HG03139 (cell line): ENCODE measurements around the gene PCGF3.
"Not testable (repeated sequence)": the region's sequence is repeated elsewhere in the genome, so short reads cannot be mapped to it uniquely, and the experiment has no call there.

ENCODE experiments used
- ATAC-seq: cut with Tn5 transposase; IDR thresholded peaks from one replicate; pipeline ENCODE4 v1.9.1; 2021; ENCODE audit not compliant: unreplicated experiment

The PCGF3 gene

DNA sequence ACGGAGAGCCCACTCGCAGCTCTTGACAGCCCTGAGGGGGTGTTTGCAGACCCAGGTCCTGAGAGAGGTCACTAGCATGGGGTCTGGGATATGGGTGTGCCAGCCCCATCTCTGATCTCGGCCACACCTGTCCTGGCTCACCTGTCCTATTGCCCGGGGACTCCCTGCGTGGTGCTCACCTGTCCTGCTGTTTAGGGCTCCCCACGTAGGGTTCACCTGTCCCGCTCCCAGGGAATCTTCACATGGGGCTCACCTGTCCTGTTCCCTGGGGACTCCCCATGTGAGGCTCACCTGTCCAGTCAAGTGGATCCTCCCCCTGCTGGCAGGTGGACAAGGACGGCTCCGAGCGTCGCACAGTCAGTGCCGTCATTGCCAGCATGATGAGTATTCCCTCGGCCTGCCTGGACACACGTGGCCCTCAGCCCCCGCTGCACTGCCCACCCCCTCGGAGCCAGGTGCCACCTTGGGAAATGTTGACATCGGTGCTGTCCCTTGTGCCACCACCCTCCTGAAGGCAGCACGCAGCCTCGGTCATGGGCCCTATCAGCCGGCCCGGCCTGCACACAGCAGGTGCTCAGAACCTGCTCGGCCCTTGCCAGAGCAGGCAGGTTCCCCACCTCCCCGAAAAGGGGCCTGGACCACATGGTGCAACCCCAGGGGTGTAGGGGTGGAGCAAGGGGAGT, 23.0 kb upstream of the PCGF3 start:
- ATAC-seq = no peak

DNA sequence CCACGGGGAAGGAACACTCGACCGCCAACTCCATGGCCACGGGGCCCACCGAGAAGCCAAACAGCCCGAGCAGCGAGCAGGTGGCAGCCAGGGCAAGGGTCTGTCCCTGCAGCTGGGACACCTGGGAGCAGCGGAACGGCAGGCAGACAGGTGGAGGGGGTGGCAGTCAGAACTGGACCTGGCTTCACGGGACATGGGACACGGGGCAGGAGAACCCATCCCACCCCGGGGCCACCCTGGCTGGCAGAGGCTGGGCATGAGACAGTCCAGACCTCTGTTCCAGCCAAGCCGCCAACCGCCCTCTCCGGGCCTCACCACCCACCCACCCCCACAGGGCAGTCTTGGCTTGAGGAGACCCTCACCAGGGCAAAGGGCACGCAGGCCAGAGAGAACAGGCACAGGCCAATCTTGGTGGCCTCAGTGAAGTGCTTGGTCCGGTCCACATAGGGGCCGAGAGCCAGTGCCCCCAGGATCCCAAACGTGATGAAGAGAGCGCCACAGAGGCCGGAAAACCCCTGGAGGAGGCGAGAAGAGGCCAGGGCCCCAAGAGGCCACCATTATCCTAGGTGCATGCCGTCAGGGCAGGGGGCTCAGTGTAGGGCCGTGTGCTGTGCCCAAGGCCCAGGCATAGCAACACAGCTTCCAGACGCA, 22.3 kb upstream of the PCGF3 start:
- no peak for ATAC-seq

DNA sequence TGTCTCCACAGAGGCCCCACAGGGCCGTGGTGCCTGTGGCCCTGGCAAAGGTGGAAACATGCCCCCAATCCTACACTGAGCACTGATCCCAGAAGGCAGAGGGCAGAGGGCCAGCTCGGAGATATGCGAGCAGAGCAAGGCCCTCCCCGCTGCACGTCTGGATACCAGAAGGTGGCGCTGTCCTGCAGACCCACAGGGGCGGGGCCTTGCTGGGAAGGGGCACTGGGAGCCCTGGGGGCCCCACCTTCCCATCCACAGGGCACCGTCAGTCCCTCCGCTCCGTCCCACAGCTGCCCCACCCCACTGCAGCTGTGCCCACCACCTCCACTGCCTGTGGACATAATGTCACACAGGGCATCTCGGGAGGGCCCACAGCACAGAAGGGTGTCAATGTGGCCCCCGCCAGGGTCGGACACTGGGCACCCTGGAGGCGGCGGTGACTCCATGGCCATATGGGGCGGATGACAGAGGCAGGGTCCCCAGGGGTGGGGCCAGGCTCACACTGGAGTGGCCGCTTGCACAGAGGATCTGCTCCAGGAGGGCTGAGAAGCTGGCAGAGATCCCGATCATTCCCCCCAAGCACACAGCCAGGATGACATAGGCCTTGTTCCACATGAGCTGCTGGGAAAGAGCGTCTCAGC, 21.5 kb upstream of the PCGF3 start:
- ATAC-seq = no peak

DNA sequence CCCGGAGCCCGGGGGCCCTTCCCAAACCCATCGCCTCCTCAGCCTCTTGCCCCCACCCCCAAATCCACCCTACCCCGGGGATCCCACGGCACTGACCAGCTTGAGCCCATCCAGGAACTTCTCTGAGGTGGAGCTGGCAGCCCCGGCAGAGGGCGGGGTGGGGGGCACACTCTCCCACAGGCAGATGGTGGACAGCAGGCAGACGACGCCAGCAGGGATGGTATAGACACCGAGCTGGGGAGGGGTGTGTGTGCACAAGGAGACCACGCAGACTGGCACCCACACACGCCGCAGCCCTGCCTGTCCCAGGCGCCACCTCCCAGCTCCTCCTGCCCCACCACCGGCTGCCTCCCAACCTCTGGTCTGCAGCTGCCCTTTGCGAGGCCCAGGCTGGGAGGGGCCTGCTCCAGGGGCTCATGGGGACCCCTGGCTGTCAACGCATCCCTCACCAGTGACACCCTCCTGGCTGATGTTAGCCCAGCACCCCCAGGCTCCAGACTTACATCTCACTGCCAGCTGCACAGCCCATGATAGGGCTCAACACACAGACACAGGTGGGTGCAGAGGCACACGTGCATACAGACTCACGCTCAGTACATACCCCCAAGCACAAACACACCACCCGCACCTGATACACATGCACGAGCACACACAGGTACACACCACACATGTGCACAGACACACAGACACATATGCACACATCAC, 20.9 kb upstream of the PCGF3 start:
- ATAC-seq = no peak

DNA sequence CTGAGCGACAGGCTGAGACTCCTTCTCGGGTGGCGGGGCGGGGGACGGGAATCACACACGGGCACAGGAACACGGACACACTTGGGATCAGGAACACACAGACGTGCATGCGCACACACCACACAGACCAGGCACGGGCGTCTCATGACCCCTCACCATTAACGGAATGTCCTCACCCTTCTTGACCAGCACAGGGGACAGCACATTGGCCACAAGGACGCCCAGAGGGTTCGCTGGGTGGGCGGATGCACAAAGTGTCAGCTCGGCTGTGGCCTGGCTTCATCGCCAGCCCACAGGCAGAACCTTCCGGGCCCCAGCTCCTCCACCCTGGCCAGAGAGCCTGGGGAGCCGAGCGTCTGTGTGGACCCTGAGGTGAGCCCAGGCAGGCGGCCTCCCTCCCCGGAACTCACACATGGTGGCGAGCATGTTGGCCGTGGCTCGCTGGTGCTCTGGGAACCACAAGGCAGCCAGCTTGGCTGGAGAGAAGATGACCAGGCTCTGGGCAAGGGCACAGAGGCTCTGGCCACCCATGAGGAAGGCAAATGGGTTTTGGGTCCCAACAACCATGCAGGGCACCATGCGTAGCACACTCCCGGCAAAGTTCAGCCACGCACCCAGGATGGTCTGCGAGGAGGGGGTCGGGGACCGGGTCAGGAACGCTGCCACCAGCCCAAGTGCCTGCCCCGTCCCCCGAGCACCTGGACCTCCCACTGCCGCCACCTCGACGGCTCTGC, 19.8 kb upstream of the PCGF3 start:
- no peak for ATAC-seq

DNA sequence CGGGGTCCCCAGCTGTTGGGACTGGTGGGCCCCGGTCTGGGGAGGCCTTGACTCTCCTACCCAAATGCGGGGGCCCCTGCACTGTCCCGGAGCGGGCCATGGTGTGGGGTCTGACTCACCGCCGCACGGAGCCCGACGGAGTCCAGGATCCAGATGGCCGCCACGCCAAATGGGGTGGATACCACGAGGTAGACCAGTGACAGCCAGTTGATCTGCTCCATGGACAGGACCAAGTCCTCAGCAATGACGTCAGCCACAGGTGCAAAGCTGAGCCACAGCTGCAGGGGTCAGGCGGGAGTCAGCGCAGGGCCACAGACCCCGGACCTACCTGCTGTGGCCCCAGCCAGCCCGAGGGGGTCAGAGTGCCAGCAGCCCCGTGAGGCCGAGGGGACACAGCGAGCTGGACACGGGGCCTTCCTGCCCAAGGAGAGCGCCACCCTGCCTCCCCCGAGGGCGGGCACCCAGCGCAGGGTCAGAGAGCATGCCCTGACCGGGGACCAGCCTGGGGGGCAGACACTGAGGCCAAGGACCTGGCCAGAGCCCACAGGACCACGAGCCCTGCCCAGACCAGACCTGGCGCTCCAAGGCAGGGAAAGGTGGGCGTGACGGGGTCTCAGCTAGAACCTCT, 19.1 kb upstream of the PCGF3 start:
- ATAC-seq = no peak

DNA sequence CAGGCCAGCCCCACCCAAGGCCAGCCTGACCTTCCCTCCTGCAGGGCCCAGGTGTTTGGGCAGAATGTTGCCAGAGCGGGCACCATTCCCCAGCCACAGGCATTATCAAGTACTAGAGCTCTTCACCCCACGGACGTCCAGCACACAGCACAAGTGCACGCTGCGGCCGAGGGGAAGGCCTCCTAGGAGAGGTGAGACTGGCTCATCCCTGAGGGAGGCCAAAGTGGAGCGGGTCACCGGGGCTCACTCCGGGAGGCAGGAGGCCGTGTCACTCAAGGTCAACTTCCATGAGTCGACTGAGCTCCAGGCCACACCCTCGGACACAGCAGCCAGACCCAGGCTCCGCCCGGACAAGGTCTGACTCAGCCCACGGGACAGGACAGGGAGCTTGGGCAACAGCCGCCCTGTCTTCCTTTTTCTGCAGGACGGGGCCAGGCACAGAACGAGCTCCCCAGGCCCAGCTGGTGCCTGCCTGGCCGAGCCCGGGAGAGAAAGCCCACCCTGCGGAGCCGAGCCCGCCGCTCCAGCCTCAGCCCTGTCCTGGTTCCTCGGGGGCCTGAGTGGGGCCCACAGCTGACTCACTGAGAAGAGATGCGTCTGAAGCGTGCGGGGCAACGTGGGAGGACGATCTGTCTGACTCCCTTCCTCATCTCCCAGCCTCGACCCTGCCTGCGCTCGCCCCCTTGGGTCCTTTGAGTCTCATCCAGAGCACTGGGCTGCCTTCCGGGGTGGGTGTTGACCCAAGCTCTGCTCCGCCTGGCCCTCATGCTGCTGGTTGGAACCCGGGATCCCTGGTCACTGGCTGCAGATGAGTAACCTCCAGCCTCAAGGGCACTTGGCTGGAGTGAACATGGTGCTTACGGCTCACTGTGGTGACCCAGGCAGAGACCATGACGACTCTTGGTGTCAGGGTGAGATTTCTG, 18.3 kb upstream of the PCGF3 start:
- no peak for ATAC-seq

DNA sequence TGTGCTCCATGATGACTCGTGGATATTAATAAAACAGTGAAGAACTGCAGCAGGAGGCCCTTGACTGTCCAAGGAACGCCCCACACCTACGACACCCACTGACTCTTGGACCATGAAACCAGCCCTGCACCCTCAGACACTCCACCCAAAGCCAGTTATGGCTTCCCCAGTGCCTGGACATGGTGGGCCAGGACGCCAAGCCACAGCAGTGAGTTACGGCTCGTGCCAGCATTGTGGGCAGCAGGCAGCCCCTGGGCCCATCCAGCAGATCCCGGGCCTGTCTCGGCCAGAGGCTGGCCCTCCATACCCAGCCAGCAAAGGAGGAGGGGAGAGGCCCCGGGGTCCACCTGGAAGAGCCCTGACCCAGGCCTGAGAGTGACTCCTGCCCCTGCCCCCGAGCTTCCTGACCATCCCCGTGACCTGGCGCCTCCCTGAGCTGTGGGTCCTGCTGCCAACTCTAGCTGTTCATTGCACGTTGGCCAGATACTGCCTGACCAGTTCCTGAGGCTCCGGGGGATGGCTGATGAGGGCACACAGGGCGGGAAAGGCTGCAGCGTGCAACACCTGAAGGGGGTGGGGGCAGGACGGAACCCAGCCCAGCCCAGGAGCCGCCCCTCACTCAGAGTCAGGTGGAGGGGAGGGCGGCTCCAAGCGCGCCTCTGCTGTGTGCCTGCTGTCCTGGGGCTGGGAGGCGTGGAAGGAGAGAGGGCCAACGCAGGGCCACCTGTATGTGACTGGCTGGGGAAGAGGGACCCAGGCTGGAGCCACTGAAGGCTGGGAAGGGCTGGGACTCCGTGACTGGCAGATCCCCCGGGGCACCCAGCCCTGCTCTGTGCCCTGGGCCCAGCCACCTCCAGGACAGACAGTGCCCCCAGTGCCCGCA, 17.4 kb upstream of the PCGF3 start:
- no peak for ATAC-seq

DNA sequence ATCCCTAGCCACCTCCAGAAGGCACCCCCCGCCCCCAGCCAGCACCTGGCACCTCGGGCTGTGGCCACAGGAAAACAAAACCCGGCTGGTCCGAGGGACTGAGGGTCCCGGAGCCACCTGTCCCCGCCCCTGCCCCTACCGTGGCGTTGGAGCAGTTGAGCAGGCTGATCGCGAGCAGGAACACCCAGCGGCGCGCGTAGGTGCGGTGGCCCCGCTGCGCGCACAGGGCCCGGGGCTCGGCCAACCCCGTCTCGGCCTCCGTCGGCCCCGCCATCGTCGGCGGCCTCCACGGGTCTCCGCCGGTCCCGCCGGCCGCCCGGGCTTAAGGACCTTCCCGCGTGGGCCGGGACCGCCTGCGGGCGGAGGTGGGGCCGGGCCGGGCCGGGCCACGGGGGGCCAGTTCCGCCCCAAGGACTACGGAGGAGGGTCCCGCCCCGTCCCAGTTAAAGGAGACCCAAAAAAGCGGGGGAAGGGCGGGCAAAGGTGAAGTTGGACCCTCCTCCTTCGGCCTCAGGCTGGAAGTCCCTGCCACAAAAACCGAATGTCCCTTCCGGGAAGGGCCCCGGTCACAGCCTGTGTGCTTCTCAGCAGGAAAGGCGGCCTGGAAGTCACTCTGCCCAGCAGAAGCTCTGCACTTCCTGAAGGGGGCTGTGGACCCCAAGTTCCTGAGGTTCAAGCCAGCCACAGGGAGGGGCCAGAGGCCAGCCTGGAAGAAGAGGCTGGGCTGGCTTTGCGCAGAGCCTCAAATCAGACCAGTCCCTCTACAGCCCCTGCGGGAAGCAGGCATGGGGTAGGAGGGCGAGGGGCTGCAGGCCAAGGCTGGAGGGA, 16.6 kb upstream of the PCGF3 start, which contains the start of gene SLC49A3:
Gene SLC49A3 (minus strand): TSS at position 298 of the 828 bp plus-strand sequence. CDS start 24 bp downstream, at position 274.
- ATAC-seq = no peak

DNA sequence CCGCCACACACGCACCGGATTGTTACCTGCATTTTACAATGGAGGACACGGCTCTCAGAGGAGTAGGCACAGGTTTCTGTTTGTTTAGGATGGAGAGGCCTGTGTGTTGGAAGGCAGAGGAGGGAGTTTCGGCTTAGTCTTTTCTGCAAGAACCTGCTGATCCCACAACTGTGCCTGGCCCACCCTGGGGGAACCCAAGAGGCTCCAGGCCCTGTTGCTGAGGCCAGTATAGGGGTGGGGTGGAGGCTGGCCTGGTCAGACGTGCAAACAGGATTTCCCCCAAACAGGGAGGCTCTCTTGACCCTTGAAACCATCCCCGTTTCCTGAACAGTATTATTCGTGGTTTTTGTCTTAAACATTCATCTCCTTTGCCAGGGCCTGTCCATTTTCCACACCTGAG, 15.9 kb upstream of the PCGF3 start:
- ATAC-seq = no peak

DNA sequence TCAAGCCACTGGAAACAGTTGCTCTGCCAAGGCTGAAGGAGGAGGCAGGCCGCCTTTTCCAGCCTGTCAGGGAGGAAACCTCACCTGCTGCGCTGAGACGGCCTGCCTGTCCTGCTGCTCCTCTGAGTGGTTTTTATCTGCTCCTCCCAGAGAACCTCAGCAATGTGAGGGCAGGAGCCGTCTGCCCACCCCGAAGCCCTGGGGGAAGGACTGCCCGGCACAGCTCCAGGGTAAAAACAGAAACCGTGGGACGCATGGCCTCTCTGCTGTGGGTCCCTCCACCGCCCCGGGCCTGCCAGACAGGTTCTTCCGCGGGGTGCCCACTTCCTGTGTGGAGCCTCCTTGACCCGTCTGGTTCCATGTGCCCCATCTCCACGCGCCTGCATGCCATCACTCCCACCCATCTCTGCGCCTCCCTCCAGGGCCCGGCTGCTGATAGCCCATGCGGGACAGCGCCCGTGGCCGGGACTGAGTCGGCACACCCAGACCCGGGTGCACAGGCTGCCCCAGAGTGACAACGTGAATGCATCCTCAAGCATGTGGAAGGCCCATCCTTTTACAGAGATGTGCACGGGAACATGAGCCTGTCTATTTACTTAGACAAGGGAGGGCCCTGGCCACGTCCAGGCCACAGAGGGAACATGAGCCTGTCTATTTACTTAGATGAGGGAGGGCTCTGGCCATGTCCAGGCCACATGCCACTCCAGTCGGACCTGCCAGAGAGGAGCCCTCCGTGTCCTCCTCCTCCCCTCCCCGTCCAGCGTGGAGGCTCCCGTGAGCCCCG, 12.7 kb upstream of the PCGF3 start:
- ATAC-seq = no peak

DNA sequence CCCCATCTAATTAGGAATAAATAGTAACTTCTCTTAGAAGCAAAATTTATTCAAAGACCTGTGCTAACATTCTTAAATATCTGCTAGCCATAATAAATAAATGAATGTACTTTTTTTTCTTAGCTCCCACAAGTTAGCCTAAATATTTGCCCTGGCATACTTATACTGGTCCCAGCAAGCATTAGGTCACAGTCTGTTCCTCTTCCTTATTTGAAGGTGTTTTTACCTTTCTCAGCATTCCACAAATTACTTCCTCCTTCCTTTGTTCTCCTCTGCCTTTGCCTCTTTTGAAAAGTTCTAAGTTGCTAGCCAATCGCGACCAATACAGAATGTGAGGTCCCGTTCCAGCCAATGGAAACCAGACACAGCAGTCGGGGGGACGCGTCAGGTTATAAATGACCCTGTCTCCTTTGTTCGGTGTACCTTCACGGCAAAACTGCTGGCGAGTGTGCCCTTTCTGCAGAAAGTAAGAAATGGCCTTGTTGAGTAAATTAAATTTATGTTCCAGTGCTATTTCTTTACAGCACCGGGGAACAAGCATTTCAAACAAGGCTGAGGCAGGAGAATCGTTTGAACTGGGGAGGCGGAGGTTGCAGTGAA, 11.2 kb upstream of the PCGF3 start:
- ATAC-seq = not testable (repeated sequence)

DNA sequence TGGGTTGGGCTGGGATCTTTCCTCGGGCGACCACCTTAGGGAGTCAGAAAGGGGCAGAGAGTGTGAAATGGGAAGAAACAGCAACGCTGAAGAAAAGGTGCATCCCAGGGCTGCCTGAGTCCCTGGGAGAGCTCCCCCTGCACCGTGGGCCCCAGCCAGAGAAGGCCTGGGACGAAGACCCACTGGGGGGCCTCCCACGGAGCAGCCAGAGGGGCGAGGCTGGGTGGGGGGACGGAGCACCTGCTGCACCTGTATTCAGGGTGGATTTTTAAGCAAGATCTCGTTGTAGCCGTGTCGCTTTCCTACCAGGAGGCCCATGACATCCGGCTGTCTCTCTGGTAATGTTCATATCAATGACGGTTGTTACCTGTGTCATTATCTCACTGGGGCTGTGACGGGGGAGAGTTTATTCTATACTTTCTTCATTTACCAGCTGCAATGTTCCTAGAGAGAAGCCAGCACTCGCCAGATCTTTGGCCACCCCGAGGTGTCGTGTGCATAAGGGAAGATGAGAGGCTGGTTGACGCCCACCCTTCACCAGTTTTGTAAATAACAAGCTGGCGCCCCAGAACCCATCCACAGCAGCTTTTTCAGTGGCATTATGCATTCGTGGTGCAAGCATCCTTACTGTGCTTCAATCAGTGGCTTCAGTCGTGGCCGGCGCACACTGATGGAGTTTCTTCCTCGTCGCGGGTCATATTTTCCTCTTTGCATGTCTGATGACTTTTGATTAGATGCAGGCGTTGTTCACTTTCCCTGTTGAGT, 5.6 kb upstream of the PCGF3 start:
- no peak for ATAC-seq

DNA sequence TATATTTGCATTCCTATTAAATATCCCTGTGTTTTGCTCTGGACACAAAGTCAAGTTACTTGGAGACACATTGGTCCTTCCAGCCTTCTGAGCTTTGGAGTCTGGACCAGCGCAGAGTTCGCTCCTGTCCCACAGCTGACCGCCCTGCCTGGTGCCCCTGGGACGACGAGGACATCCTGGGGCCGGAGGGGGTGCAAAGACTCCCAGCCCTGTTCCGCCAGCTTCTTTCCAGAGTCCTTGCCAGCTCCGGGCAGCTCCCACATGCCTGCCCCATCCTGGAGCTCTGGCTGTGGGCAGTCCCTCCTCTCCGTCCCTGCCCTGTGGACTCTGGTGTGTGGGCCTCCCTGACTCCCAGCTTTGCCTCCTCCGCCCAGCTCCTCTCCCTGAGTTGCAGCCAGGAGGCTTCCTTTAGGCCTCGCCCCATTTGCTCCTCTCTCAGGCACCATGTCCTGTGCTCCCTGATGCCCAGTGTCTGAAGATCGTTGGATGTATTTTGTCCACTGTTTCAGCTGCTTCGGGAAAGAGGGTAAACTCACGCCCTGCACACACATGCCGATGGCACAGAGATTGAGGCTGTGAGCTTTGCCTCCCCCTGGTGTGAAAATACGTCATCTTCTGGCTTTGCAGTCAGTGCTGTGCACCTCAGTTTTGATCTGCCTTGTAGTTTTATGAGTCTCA, 4.9 kb upstream of the PCGF3 start:
- no peak for ATAC-seq

DNA sequence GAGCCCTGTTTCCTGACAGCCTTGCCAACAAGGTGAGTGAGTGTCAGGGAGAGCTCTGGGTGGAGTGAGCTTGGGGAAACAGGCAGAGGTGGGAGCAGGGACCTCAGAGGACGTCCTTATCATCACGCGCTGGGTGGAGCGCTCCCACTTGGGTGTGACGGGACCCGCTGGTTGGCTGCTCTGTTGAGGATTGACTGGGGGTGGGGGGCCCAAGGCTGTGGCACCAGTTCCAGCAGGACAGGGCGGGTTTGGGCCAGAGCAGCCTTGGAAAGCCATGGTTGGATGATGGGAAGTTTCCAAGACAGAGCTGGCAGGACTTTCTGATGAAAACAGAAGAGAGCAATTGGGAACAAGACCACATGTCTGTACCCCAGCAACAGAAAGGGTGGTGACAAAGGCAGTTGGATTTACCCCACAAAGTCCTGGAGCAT, 3.0 kb upstream of the PCGF3 start:
- no peak for ATAC-seq
